Activated T-helper 2 cell treated with anti-CD3 and anti-CD28 coated beads, Interferon-gamma antibody, Interleukin-2, Interleukin-4, amounts not matched to agents 10 μg/mL and 5 μg/mL and 100 μg/mL, durations not matched to agents 14 hours and 24 hours and 36 hours (primary cell): ENCODE results near the gene EDNRA. TPM values are rescaled to one million over a fixed set of nuclear protein-coding genes. Genes with fewer than 3 reads are reported as not detected.
"Not testable (repeated sequence)": the region's sequence is repeated elsewhere in the genome, so short reads cannot be mapped to it uniquely, and the experiment has no call there.

Source experiments
- DNase-seq: peaks from one replicate; pipeline ENCODE4 v3.0.0; 2021; ENCODE audit warnings: low spot score
- H3K27ac Mint-ChIP-seq: one replicate; pipeline ENCODE4 v1.8.0; 2021; ENCODE audit warnings: mixed read lengths
- H3K27me3 Mint-ChIP-seq: one replicate; pipeline ENCODE4 v1.8.0; 2021; ENCODE audit warnings: low read depth, mixed read lengths
- H3K36me3 Mint-ChIP-seq: one replicate; pipeline ENCODE4 v1.8.0; 2021; ENCODE audit warnings: low read depth, mixed read lengths
- H3K4me1 Mint-ChIP-seq: one replicate; pipeline ENCODE4 v1.8.0; 2021; ENCODE audit warnings: low read depth, mixed read lengths
- H3K4me3 Mint-ChIP-seq: one replicate; pipeline ENCODE4 v1.8.0; 2021; ENCODE audit warnings: low read depth, mild to moderate bottlenecking, moderate library complexity, mixed read lengths
- H3K9me3 Mint-ChIP-seq: one replicate; pipeline ENCODE4 v1.8.0; 2021; ENCODE audit warnings: mixed read lengths
- intact Hi-C: fragments of 100-400 bp; cut with micrococcal nuclease; formaldehyde crosslinking; loops from one replicate; pipeline ENCODE4 v1.15.1; 2023
- total RNA-seq: library from RNA; stranded (reverse); gene quantifications from 2 replicates; pipeline ENCODE4 v1.2.3, GENCODE V29; 2022

EDNRA gene
- total RNA-seq, result not detected in 2 replicates

GRCh38 chr4:147480891-147481576, at the start of gene EDNRA:
Gene EDNRA (plus strand): TSS chr4:147481097. CDS start chr4:147485682, 4,585 bp downstream.
- no peak for DNase-seq
- Mint-ChIP-seq H3K4me1 (no peaks in the 10 kb centered on the region), H3K4me3 (no peak within 1 kb of the TSS), H3K9me3 (no peaks in the 10 kb centered on the region), H3K27me3 (peaks cover 28% of the 10 kb centered on the region), H3K27ac (no peak within 1 kb of the TSS), H3K36me3 (no peaks in the 10 kb centered on the region)
- intact Hi-C loops, result no loop called here

GRCh38 chr4:147434370-147434769, 46.5 kb upstream of the EDNRA start:
- intact Hi-C loops, H3K4me3 Mint-ChIP-seq, H3K27me3 Mint-ChIP-seq, H3K27ac Mint-ChIP-seq, H3K4me1 Mint-ChIP-seq, H3K9me3 Mint-ChIP-seq, DNase-seq, H3K36me3 Mint-ChIP-seq: not testable (repeated sequence)

GRCh38 chr4:147440442-147440841, 40.5 kb upstream of the EDNRA start:
- Mint-ChIP-seq H3K4me3 (no peak overlapping the region), H3K36me3 (no peaks in the 10 kb centered on the region), H3K4me1 (no peaks in the 10 kb centered on the region), H3K27ac (no peak overlapping the region), H3K9me3 (no peaks in the 10 kb centered on the region), H3K27me3 (no peaks in the 10 kb centered on the region)
- no peak for DNase-seq
- intact Hi-C loops, result no loop called here

GRCh38 chr4:147447786-147448185, 33.1 kb upstream of the EDNRA start:
- Mint-ChIP-seq H3K27me3 (no peaks in the 10 kb centered on the region), H3K9me3 (no peaks in the 10 kb centered on the region), H3K4me3 (no peak overlapping the region), H3K36me3 (no peaks in the 10 kb centered on the region), H3K27ac (no peak overlapping the region), H3K4me1 (no peaks in the 10 kb centered on the region)
- intact Hi-C loops, result no loop called here
- DNase-seq, result no peak

- no peaks in the 10 kb centered on the region for H3K36me3 Mint-ChIP-seq
- no peak overlapping the region for H3K27ac Mint-ChIP-seq
- no peak overlapping the region for H3K4me3 Mint-ChIP-seq
- H3K9me3 Mint-ChIP-seq, result no peaks in the 10 kb centered on the region
- H3K27me3 Mint-ChIP-seq, result no peaks in the 10 kb centered on the region
- no peak for DNase-seq
- H3K4me1 Mint-ChIP-seq, result no peaks in the 10 kb centered on the region
- intact Hi-C loops, result no loop called here
Observed at GRCh38 chr4:147453561-147454141, 27.2 kb upstream of the EDNRA start.

- no peak for DNase-seq
- no peaks in the 10 kb centered on the region for H3K27me3 Mint-ChIP-seq
- no peaks in the 10 kb centered on the region for H3K9me3 Mint-ChIP-seq
- no peak overlapping the region for H3K4me3 Mint-ChIP-seq
- H3K4me1 Mint-ChIP-seq, result no peaks in the 10 kb centered on the region
- intact Hi-C loops, result no loop called here
- no peaks in the 10 kb centered on the region for H3K36me3 Mint-ChIP-seq
- H3K27ac Mint-ChIP-seq, result no peak overlapping the region
Observed at GRCh38 chr4:147456706-147457105, 24.2 kb upstream of the EDNRA start.

DNA sequence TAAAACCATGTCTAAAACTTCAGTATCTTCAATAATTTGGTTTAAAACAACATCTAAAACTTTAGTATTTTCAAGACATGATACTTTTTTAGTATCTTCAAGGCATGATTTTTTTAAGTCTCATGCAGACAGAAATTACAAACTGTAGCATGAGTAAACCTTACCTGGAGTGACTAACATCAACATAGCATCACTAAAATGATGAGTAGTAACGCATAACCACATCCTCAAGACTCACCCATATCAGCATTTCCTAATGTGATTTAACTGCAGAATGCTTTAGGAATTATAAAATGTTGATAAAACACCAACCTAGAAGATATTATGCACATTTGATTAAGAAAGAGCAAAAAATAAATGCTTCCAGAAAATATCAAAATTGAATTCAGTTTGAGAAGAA, 19.7 kb upstream of the EDNRA start:
- Mint-ChIP-seq H3K4me3 (no peak overlapping the region), H3K27ac (no peak overlapping the region), H3K36me3 (no peaks in the 10 kb centered on the region), H3K9me3 (no peaks in the 10 kb centered on the region), H3K4me1 (no peaks in the 10 kb centered on the region), H3K27me3 (no peaks in the 10 kb centered on the region)
- DNase-seq, result no peak
- intact Hi-C loops, result no loop called here

DNA sequence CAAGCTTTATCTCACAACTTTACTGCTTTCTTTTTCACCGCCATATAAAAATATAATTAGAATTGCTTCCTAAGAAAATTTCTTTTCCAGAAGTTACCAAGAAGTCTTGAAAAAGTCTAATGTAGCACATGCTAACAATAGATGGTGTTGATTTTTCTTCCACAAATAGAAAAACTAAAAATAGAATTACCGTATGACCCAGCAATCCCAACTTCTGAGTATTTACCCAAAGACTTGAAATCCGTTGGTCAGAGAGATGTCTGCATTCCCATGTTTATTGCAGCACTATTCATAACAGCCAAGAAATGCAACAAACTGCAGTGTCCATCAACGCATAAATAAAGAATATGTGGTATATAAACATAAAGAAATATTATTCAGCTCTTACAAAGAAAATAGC, 17.8 kb upstream of the EDNRA start:
- no peaks in the 10 kb centered on the region for H3K36me3 Mint-ChIP-seq
- no peaks in the 10 kb centered on the region for H3K9me3 Mint-ChIP-seq
- no peaks in the 10 kb centered on the region for H3K27me3 Mint-ChIP-seq
- no peaks in the 10 kb centered on the region for H3K4me1 Mint-ChIP-seq
- no peak overlapping the region for H3K27ac Mint-ChIP-seq
- DNase-seq, result no peak
- no peak overlapping the region for H3K4me3 Mint-ChIP-seq
- intact Hi-C loops, result no loop called here

DNA sequence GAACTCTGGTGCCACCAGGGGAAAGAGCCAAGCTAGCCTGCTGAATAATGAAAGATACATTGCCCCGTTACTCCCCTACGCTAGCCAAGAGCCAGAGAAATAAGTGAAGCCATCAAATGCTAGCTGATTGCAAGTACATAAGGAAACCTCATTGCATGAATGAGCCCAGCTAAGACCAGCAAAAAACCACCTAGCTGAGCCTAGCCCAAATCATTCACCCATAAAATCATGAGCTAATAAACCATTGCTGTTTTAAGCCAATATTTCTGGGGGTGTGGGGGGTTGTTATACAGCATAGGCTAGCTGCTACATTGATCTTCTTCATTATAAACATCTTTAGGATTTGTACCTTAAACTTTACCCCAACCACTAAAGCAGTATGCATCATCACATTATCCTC, 15.4 kb upstream of the EDNRA start:
- Mint-ChIP-seq H3K27me3 (no peaks in the 10 kb centered on the region), H3K4me3 (no peak overlapping the region), H3K36me3 (no peaks in the 10 kb centered on the region), H3K27ac (no peak overlapping the region), H3K9me3 (peaks cover 2% of the 10 kb centered on the region), H3K4me1 (no peaks in the 10 kb centered on the region)
- intact Hi-C loops, result no loop called here
- no peak for DNase-seq

DNA sequence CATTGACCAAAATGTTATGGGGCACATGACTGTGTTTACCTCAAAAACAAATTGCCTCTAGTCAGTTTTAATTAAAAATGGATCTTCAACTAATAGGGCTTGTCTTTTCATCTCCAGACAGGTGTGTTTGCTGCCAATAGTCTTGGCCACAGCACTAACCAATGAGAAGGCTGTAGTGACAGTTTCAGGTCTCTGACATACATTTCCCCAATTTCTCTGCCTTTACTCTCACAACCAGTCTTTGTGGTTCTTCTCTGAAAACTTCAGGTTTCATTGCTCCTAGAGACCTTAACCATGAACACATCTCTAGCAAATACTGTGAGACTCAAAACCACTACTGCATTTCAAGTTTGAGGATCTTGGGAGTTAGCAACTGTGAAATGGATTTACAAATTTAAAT, 3.5 kb upstream of the EDNRA start:
- no peaks in the 10 kb centered on the region for H3K36me3 Mint-ChIP-seq
- no peaks in the 10 kb centered on the region for H3K4me1 Mint-ChIP-seq

DNA sequence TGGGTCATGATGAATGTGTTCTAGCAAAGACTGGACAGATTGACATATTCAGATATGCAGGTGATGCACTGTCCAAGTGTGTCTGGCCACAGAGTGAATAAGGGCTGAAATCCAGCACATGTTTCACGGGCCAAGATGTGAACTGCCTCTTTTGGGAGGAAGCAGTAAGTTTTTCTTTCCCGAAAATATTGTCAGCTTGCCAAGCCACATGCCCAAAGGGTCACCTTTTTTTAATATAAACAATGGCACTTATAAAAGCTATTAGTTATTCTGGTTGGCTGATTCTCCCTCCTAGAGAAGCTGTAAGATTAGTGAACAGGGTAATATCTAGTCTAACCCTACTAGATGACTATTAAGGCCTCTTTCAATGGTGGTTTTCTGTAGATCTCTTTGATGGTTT, 1.5 kb upstream of the EDNRA start:
- Mint-ChIP-seq H3K4me3 (no peak overlapping the region), H3K9me3 (no peaks in the 10 kb centered on the region), H3K27me3 (peaks cover 30% of the 10 kb centered on the region), H3K36me3 (no peaks in the 10 kb centered on the region), H3K27ac (no peak overlapping the region), H3K4me1 (no peaks in the 10 kb centered on the region)
- intact Hi-C loops, result no loop called here
- DNase-seq, result no peak

More for the DNA sequence above, 3.5 kb upstream of the EDNRA start:
- no peak for DNase-seq
- intact Hi-C loops, result no loop called here
- Mint-ChIP-seq H3K27me3 (peaks cover 27% of the 10 kb centered on the region), H3K27ac (no peak overlapping the region), H3K4me3 (no peak overlapping the region), H3K9me3 (no peaks in the 10 kb centered on the region)

DNA sequence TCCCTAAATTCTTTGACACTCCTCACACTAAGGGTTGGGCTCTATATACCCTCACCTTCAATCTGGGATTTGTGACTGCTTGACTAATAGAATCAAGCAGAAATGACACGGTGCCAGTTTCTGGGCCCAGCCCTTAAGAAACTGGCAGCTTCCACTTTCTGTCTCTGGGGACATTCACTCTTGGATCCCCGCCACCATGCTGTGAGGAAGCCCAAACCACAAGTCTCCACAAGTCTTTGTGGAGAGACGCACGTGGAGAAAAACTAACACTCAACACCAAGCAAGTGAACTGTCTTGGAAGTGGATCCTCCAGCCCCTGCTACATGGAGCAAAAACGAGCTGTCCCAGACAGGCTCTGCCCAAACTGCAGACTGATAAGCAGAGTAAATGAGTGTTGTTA, 1.1 kb upstream of the EDNRA start:
- Mint-ChIP-seq H3K9me3 (no peaks in the 10 kb centered on the region), H3K27me3 (peaks cover 30% of the 10 kb centered on the region), H3K36me3 (no peaks in the 10 kb centered on the region), H3K4me3 (no peak overlapping the region), H3K27ac (no peak overlapping the region), H3K4me1 (no peaks in the 10 kb centered on the region)
- no peak for DNase-seq
- intact Hi-C loops, result no loop called here

DNA sequence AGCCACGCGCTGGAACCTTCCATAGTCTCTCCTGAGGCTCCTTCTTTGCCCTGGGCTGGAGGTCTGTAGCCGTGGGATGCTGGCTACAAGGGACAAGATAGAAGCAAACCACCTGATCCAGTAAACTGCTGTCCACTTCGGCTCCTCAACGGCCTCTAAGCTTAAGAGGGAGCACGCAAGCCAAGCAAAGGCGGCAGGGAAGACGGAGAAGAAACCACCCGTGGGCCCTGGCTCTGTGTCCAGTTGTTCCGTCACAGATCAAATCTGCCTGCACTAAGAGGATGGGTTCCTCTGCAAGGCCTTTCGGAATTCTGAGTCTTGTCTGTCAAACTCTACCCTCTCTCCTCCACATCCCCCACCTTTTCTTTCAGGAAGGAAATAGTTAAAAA, 401 bp upstream of the EDNRA start:
- Mint-ChIP-seq H3K27ac (no peak overlapping the region), H3K4me1 (no peaks in the 10 kb centered on the region), H3K27me3 (peaks cover 29% of the 10 kb centered on the region), H3K4me3 (no peak overlapping the region), H3K9me3 (no peaks in the 10 kb centered on the region), H3K36me3 (no peaks in the 10 kb centered on the region)
- intact Hi-C loops, result no loop called here
- DNase-seq, result no peak
